Endodermal cell (in vitro differentiated cells): ENCODE results near the gene PDE6B. TPM values are rescaled to one million over a fixed set of nuclear protein-coding genes. Genes with fewer than 3 reads are reported as not detected.

ENCODE experiments used
- DNase-seq: peaks from one replicate; pipeline ENCODE4 v3.0.0-alpha.2; 2017
- H3K27ac ChIP-seq: 2 replicates; pipeline ENCODE4 v1.5.1; 2013; ENCODE audit warnings: mild to moderate bottlenecking, low read depth, low read length, moderate library complexity
- H3K27me3 ChIP-seq: 2 replicates; pipeline ENCODE4 v1.6.1; 2013; ENCODE audit warnings: mild to moderate bottlenecking, low read length, moderate library complexity; ENCODE audit not compliant: insufficient read depth, control insufficient read depth, poor library complexity, severe bottlenecking
- H3K36me3 ChIP-seq: 2 replicates; pipeline ENCODE4 v1.7.0; 2013; ENCODE audit warnings: mild to moderate bottlenecking, low read length, moderate library complexity; ENCODE audit not compliant: control insufficient read depth, insufficient read depth
- H3K4me1 ChIP-seq: one replicate; pipeline ENCODE4 v1.7.0; 2013; ENCODE audit warnings: low read length; ENCODE audit not compliant: control insufficient read depth, insufficient read depth
- H3K4me3 ChIP-seq: 2 replicates; pipeline ENCODE4 v1.5.1; 2013; ENCODE audit warnings: mild to moderate bottlenecking, low read length, moderate library complexity
- H3K9ac ChIP-seq: 2 replicates; pipeline ENCODE4 v1.6.1; 2013; ENCODE audit warnings: mild to moderate bottlenecking, low read length, moderate library complexity; ENCODE audit not compliant: poor library complexity, severe bottlenecking; ENCODE audit errors: extremely low read depth
- H3K9me3 ChIP-seq: 2 replicates; pipeline ENCODE4 v1.6.1; 2013; ENCODE audit warnings: mild to moderate bottlenecking, low read length, moderate library complexity; ENCODE audit not compliant: control insufficient read depth
- H3K27ac Mint-ChIP-seq: 2 replicates; pipeline ENCODE4 v1.8.0; 2020; ENCODE audit warnings: mixed read lengths
- H3K27me3 Mint-ChIP-seq: 2 replicates; pipeline ENCODE4 v1.8.0; 2021; ENCODE audit warnings: mild to moderate bottlenecking, mixed read lengths; ENCODE audit not compliant: insufficient read depth
- H3K36me3 Mint-ChIP-seq: 2 replicates; pipeline ENCODE4 v1.8.0; 2020; ENCODE audit warnings: low read depth, mixed read lengths
- H3K4me1 Mint-ChIP-seq: 2 replicates; pipeline ENCODE4 v1.8.0; 2020; ENCODE audit warnings: mixed read lengths
- H3K4me3 Mint-ChIP-seq: 2 replicates; pipeline ENCODE4 v1.8.0; 2020; ENCODE audit warnings: mild to moderate bottlenecking, moderate library complexity, mixed read lengths
- H3K9me3 Mint-ChIP-seq: 2 replicates; pipeline ENCODE4 v1.8.0; 2020; ENCODE audit warnings: mild to moderate bottlenecking, mixed read lengths
- WGBS, 2 experiments: methylation state at CpG; one replicate each; pipeline versions ENCODE4 v1.1.5 to v1.1.7; 2013; ENCODE audit warnings: missing lambda C conversion rate in 2 of 2, mixed read lengths in 1 of 2; ENCODE audit not compliant: insufficient coverage in 1 of 2, insufficient read length in 1 of 2; 5-methylcytosine and 5-hydroxymethylcytosine counted together
- total RNA-seq, 2 donors: library from RNA; stranded (reverse); fragmentation: NEBNext Ultra II Directional in 1 of 2; extraction: Animal tissue kit (Norgen Biotek cat#: 25700) in 1 of 2; gene quantifications; 2 replicates in 1 of 2; 3 replicates in 1 of 2; pipeline ENCODE4 v1.2.1, GENCODE V29; 2021
- TF ChIP-seq, protein P1 (sequence below): fragments of 200-600 bp; sonication (generic); conservative IDR thresholded peaks from 2 replicates; pipeline ENCODE4 v1.5.0; 2021; ENCODE audit warnings: antibody characterized with exemption, mild to moderate bottlenecking

The PDE6B gene
- total RNA-seq, 2 donors from 2014 or later = 12.4 to 14.6 TPM

DNA sequence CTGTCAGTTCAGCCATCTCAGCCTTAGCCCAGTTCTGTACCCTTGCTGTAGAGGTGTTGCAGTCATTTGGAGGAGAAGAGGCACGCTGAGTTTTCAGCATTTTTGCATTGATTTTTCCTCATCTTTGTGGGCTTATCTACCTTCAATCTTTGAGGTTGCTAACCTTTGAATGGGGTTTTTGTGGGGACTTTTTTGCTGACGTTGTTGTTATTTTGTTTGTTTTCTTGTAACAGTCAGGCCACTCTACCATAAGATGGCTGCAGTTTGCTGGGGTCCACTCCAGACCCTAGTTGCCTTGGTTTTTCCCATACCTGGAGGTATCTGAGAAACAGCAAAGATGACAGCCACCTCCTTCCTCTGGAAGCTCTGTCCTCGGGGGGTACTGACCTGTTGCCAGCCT, 26.4 kb upstream of the PDE6B start:
- H3K9me3 Mint-ChIP-seq = peaks cover 8% of the 10 kb centered on the region
- H3K4me1 Mint-ChIP-seq = no peaks in the 10 kb centered on the region
- 83 to 91% methylated on average over 2 to 3 of the region's 3 CpGs for WGBS, 2 experiments
- H3K4me3 ChIP-seq = no peak overlapping the region
- H3K27me3 Mint-ChIP-seq = peaks cover 44% of the 10 kb centered on the region
- no peak for DNase-seq
- no peak overlapping the region for H3K4me3 Mint-ChIP-seq
- H3K36me3 Mint-ChIP-seq = no peaks in the 10 kb centered on the region
- TF ChIP-seq, protein P1, sequence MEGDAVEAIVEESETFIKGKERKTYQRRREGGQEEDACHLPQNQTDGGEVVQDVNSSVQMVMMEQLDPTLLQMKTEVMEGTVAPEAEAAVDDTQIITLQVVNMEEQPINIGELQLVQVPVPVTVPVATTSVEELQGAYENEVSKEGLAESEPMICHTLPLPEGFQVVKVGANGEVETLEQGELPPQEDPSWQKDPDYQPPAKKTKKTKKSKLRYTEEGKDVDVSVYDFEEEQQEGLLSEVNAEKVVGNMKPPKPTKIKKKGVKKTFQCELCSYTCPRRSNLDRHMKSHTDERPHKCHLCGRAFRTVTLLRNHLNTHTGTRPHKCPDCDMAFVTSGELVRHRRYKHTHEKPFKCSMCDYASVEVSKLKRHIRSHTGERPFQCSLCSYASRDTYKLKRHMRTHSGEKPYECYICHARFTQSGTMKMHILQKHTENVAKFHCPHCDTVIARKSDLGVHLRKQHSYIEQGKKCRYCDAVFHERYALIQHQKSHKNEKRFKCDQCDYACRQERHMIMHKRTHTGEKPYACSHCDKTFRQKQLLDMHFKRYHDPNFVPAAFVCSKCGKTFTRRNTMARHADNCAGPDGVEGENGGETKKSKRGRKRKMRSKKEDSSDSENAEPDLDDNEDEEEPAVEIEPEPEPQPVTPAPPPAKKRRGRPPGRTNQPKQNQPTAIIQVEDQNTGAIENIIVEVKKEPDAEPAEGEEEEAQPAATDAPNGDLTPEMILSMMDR = no peak
- H3K9ac ChIP-seq = no peak overlapping the region
- H3K27me3 ChIP-seq = peaks cover 10% of the 10 kb centered on the region
- H3K4me1 ChIP-seq = no peaks in the 10 kb centered on the region
- no peak overlapping the region for H3K27ac ChIP-seq
- H3K9me3 ChIP-seq = no peaks in the 10 kb centered on the region
- H3K36me3 ChIP-seq = no peaks in the 10 kb centered on the region
- no peak overlapping the region for H3K27ac Mint-ChIP-seq

DNA sequence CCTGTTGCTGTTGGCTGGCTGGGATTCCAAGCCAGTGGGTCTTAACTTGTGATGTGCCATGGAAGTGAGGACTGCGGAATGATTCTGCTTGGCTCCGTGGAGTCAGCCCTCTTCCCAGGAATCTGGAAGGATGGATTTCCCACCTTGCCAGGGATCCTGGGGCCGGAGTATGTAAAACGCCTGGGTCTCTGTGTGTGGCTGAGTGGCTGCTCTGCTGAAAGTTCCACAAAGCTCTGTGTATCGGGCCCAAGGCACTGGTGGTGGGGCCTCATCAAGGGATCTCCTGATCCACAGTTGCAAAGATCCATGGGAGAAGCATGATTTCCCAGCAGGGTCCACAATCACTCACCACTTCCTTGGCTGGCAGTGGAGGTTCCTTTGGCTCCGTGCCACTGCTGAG, 25.2 kb upstream of the PDE6B start:
- Mint-ChIP-seq H3K36me3 (no peaks in the 10 kb centered on the region), H3K4me1 (no peaks in the 10 kb centered on the region), H3K27ac (no peak overlapping the region), H3K4me3 (no peak overlapping the region), H3K9me3 (no peaks in the 10 kb centered on the region), H3K27me3 (peaks cover 33% of the 10 kb centered on the region)
- Histone ChIP-seq H3K9ac (no peak overlapping the region), H3K27ac (no peak overlapping the region), H3K4me3 (no peak overlapping the region), H3K36me3 (no peaks in the 10 kb centered on the region), H3K4me1 (no peaks in the 10 kb centered on the region), H3K27me3 (peaks cover 10% of the 10 kb centered on the region), H3K9me3 (no peaks in the 10 kb centered on the region)
- TF ChIP-seq, protein P1 = no peak
- 87 to 96% methylated on average over 6 of the region's 6 CpGs for WGBS, 2 experiments
- no peak for DNase-seq

DNA sequence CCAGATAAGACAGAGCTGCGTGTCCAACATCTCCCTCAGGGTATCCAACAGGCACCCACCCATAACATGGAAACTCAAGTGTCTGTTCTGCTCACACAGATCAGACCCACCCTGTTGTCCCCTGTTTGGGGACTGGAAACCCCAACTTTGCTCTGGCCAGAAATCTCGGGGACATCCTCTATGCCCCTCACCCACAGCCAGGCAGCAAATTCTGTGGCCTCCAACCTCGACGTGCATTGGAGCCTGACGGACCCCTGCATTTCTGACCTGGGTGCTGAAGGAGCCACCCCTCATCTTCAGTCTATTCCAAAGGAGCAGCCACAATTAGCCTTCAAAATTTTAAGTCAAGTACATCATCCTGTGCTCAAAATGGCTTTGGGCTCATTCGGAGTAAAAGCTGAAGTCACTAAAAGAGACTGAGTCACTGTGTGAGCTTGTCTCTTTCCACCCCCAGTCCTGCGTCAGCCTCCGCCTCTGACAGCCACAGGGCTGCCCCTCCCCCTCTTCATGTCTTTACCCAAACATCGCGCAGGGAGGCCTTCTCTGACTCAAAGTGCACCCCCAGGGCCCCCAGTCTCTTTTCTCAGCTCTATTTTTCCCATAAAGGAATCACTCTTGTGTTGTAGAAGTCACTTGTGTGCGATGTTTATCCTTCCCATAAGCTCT, 24.4 kb upstream of the PDE6B start:
- Histone ChIP-seq H3K27me3 (peaks cover 5% of the 10 kb centered on the region), H3K4me3 (no peak overlapping the region), H3K4me1 (no peaks in the 10 kb centered on the region), H3K9me3 (no peaks in the 10 kb centered on the region), H3K9ac (no peak overlapping the region), H3K27ac (no peak overlapping the region), H3K36me3 (no peaks in the 10 kb centered on the region)
- H3K27me3 Mint-ChIP-seq = peaks cover 25% of the 10 kb centered on the region
- no peaks in the 10 kb centered on the region for H3K9me3 Mint-ChIP-seq
- no peak overlapping the region for H3K27ac Mint-ChIP-seq
- no peak for DNase-seq
- H3K4me1 Mint-ChIP-seq = no peaks in the 10 kb centered on the region
- WGBS, 2 experiments = 68 to 76% methylated on average over 8 to 11 of the region's 11 CpGs
- H3K4me3 Mint-ChIP-seq = no peak overlapping the region
- H3K36me3 Mint-ChIP-seq = no peaks in the 10 kb centered on the region
- TF ChIP-seq, protein P1 = no peak
